BJ (cell line): ENCODE data around the gene TSHZ2. TPM values are rescaled to one million over a fixed set of nuclear protein-coding genes. Genes with fewer than 3 reads are reported as not detected.

Source experiments
- CTCF ChIA-PET: fragments of 350-600 bp; formaldehyde crosslinking; extraction: SDS; loops from one replicate; lab custom pipeline; 2021; ENCODE audit warnings: antibody characterized with exemption, inconsistent platforms; lab: Yijun Ruan, JAX
- POLR2A ChIA-PET: fragments of 300-600 bp; sonication (Branson Sonifier 250); formaldehyde crosslinking; extraction: SDS; loops from one replicate; lab custom pipeline; 2021; ENCODE audit warnings: antibody characterized with exemption; lab: Charles Lee
- DNase-seq: peaks from one replicate; pipeline ENCODE4 v3.0.0-alpha.2; 2011; ENCODE audit warnings: low read depth
- H3K27me3 ChIP-seq: 2 replicates; pipeline ENCODE4 v1.6.0; 2011; ENCODE audit warnings: low read length; ENCODE audit not compliant: control insufficient read depth, insufficient read depth
- H3K36me3 ChIP-seq: 2 replicates; pipeline ENCODE4 v1.5.1; 2011; ENCODE audit warnings: low read length; ENCODE audit not compliant: control insufficient read depth, insufficient read depth
- H3K4me3 ChIP-seq: 2 replicates; pipeline ENCODE4 v1.5.1; 2011; ENCODE audit warnings: low read depth, mild to moderate bottlenecking, control low read depth, low read length
- CTCF ChIP-seq: IDR thresholded peaks from 2 replicates; pipeline ENCODE4 v1.5.1; 2011; ENCODE audit warnings: low read depth, mild to moderate bottlenecking, control low read depth, inconsistent platforms, low read length, moderate library complexity; ENCODE audit not compliant: insufficient read depth
- polyA plus RNA-seq: library from polyadenylated mRNA; depleted of rRNA; stranded (reverse); fragments of >200 nt; gene quantifications from 2 replicates; pipeline ENCODE4 v1.2.3, GENCODE V29; 2011

TSHZ2 gene
- polyA plus RNA-seq, 1 experiment: not detected

- TF ChIP-seq CTCF: no peak
- no peak overlapping the region for H3K4me3 ChIP-seq
- no peaks in the 10 kb centered on the region for H3K27me3 ChIP-seq
- H3K36me3 ChIP-seq: no peaks in the 10 kb centered on the region
- CTCF ChIA-PET: no interaction called here
- DNase-seq: no peak
- POLR2A ChIA-PET: no interaction called here
These were observed 101.7 kb downstream of the TSHZ2 start for GRCh38 chr20:53073636-53074415.

- no peak for DNase-seq
- H3K36me3 ChIP-seq: no peaks in the 10 kb centered on the region
- no peaks in the 10 kb centered on the region for H3K27me3 ChIP-seq
- ChIA-PET POLR2A (no interaction called here), CTCF (no interaction called here)
- TF ChIP-seq CTCF: no peak
- H3K4me3 ChIP-seq: no peak overlapping the region
These were observed 102.7 kb downstream of the TSHZ2 start for GRCh38 chr20:53074811-53075314.

GRCh38 chr20:53076668-53077067, 104.5 kb downstream of the TSHZ2 start:
- no peak overlapping the region for H3K4me3 ChIP-seq
- no peaks in the 10 kb centered on the region for H3K27me3 ChIP-seq
- H3K36me3 ChIP-seq: no peaks in the 10 kb centered on the region
- TF ChIP-seq CTCF: no peak
- POLR2A ChIA-PET: no interaction called here
- CTCF ChIA-PET: no interaction called here
- DNase-seq: no peak

DNA sequence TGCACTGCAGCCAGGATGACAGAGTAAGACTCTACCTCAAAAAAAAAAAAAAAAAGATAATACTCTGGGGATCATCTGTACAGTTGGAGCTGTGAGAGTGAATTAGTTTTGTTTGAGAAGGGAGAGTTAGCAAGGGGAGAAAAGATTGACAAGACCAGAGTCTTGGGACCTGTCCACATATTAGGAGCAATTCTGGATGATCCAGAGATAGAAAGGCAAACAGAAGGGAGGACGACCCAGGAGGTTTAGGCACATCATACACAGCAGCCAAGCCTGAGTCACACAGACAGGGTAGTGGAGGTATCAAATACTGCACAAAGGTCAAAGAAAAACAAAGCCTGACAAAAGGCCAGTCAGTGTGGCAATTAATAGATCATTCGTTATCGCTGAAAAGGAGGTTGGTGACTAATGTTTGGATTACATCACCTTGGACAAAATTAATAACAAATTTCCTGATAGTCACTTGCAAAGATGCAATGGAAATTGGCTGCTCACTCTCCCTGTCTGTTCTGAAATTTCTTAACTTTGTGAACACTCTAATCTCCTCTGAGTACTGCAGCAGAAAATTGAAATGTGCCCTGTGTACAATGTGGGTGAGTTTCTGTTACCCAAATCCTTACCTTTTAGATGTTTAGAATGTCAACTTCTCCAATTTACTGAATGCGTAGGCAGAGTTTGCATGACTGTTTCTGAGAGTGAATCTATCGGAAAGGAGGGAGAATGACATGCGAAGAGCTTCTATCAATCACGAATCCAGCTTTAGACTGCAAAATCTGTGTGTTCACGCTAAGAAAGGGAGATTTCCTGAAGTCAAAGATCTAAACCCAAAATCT, 105.4 kb downstream of the TSHZ2 start:
- H3K27me3 ChIP-seq: no peaks in the 10 kb centered on the region
- CTCF ChIA-PET: no interaction called here
- no peak for DNase-seq
- no peak for TF ChIP-seq CTCF
- no peak overlapping the region for H3K4me3 ChIP-seq
- POLR2A ChIA-PET: no interaction called here
- no peaks in the 10 kb centered on the region for H3K36me3 ChIP-seq

DNA sequence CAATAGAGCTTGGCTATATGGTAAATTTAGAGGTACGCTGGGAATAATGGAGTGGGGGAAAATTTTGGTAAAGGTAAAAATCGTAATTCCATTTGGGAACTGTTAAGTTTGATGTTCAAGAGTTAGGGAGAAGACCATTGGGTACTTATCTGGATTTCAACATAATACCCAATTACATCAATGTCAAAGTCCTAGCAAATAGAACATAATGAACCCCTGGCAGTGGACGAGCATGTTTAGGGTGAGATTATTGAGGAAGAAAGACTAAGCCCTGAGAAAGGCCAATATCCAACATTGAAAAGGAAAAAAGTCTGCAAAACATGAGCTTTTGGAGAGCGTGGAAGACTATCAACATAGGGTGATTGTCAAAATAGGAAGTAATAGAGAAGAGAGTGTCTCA, 106.6 kb downstream of the TSHZ2 start:
- H3K36me3 ChIP-seq: no peaks in the 10 kb centered on the region
- no peak overlapping the region for H3K4me3 ChIP-seq
- H3K27me3 ChIP-seq: no peaks in the 10 kb centered on the region
- no peak for TF ChIP-seq CTCF
- ChIA-PET POLR2A (no interaction called here), CTCF (no interaction called here)
- no peak for DNase-seq
